KOPT-K1 (cell line): ENCODE measurements around the gene CEACAM20.
"Not testable (repeated sequence)": the region's sequence is repeated elsewhere in the genome, so short reads cannot be mapped to it uniquely, and the experiment has no call there.

Experiments used
- H3K27ac ChIP-seq: fragments of 200-600 bp; sonication (generic); 2 replicates; pipeline ENCODE4 v1.5.1; 2016; ENCODE audit warnings: antibody characterized with exemption, mild to moderate bottlenecking, low read depth, low read length; ENCODE audit not compliant: poor library complexity, severe bottlenecking
- H3K36me3 ChIP-seq: fragments of 200-600 bp; sonication (generic); 2 replicates; pipeline ENCODE4 v1.5.1; 2017; ENCODE audit warnings: antibody characterized with exemption, mild to moderate bottlenecking, low read length, moderate library complexity; ENCODE audit not compliant: insufficient read depth
- H3K9me3 ChIP-seq: fragments of 200-600 bp; sonication (generic); 2 replicates; pipeline ENCODE4 v1.5.1; 2017; ENCODE audit warnings: antibody characterized with exemption, low read length, mild to moderate bottlenecking; ENCODE audit not compliant: insufficient read depth, poor library complexity, severe bottlenecking

Gene CEACAM20

DNA sequence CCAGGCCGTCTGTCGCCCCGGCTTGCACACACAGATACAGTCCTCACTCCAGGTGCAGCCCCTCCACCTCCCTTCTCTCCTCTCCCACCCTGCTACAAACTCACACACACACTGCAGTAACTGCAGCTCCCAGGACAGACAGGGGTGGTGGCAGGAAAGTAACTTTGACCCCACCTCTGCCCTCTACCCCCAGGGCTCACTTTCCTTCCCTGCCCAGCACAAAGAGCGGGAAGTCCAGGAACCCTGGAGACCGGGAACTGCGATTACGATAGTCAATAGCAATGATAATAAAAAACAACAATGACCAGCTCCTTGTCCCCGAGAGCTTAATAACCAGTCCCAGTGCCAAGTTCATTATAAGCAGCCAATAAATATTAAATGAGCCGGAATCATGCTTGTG lies at the start of gene CEACAM20:
TSS of gene CEACAM20 (minus strand) at position 140 of the 400 bp plus-strand sequence. CDS start 166 bp downstream, outside the sequence.
- H3K9me3 ChIP-seq: peaks cover 2% of the 10 kb centered on the region
- H3K36me3 ChIP-seq: no peaks in the 10 kb centered on the region
- no peak within 1 kb of the TSS for H3K27ac ChIP-seq

DNA sequence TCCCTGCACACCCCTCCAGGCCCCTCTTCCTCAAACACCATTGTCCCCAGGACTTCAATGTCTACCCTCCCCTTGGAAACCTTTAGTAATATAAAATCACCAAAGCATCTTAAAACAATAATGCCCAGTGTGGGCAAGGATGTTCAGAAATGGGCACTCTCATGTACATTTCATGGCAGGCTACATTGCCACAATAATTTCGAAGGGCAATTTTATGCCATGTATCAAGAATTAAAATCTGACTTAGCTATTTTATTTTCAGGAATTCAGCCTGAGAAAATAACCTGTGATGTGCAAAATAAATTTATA lies 48.0 kb upstream of the CEACAM20 start:
- Histone ChIP-seq H3K27ac (no peak overlapping the region), H3K36me3 (no peaks in the 10 kb centered on the region), H3K9me3 (no peaks in the 10 kb centered on the region)

DNA sequence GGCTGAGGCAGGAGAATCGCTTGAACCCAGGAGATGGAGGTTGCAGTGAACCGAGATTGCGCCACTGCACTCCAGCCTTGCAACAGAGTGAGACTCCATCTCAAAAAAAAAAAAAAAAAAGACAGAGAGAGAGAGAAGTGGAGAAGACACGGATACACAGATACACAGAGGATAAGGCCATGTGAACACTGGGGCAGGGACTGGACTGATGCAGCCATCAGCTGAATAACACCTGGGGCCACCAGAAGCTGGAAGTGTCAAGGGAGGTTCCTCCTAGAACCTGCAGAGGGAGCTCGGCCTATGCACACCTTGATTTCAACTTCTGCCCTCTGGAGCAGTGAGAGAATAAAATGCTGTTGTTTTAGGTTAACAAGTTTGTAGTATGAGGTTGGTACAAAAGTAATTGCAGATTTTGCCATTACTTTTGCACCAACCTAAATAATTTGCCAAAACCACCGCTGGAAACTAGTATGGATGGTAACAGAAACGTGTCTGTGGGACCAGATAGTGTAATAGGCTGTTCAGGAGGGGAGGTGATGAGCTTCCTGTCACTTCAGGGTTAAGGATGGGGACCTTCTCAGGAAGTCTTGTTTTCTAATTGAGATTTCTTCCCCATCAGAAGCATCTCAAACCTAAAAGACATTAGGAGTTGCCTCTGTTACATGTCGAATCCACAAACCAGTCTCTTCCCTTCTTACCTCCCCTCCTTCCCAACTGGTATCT lies 47.5 kb upstream of the CEACAM20 start:
- Histone ChIP-seq H3K9me3 (no peaks in the 10 kb centered on the region), H3K36me3 (no peaks in the 10 kb centered on the region), H3K27ac (no peak overlapping the region)

DNA sequence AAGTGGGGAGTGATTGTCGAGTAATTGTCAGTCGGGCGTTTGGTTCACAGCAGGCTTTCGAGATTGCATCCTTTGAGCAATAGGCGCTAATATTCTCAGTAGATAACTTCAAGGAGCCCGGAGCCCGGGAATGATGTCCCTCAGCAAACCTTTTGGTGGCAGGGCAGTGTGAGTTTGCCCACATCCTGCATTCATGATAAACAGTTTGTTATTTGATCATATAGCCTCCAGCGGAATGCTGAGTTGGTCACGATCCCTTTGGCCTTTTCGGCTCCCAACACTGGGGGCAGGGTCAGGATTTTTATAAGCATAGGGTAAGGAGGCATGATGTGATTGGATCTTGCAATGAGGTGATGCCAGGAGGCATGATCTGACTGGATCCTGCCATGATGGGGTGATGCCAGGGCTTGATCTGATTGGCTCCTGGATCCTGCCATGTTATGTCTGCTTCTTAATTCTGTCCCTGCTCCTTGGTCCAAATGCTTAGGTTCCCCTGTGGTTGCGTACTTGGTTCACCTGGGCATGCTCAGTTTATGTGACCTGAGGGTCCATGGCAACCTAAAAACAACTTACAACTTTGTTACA lies 45.7 kb upstream of the CEACAM20 start:
- Histone ChIP-seq H3K9me3 (no peaks in the 10 kb centered on the region), H3K27ac (no peak overlapping the region), H3K36me3 (no peaks in the 10 kb centered on the region)

- H3K27ac ChIP-seq: no peak overlapping the region
- no peaks in the 10 kb centered on the region for H3K9me3 ChIP-seq
- no peaks in the 10 kb centered on the region for H3K36me3 ChIP-seq
These were observed 44.9 kb upstream of the CEACAM20 start for GRCh38 chr19:44574186-44574950.

GRCh38 chr19:44573627-44574026 lies 44.2 kb upstream of the CEACAM20 start:
- no peaks in the 10 kb centered on the region for H3K36me3 ChIP-seq
- no peaks in the 10 kb centered on the region for H3K9me3 ChIP-seq
- no peak overlapping the region for H3K27ac ChIP-seq

DNA sequence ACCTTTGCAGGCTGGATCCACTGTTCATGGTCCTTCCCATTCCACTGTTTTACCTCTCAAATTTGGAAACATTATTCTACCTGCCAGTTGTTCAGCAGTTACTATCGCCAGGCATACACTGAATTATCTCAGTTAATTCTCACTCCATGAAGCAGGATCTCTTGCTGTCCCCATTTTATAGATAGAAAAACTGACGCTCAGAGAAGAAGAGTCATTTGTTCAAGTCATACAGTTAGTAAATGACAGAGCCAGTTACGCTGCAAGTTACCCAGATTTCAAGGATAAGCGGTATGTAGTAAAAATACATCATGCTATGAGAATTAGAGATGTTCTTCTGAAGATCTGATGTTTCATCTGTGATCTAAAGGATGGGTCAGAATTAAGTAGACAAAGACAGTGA lies 43.7 kb upstream of the CEACAM20 start:
- Histone ChIP-seq H3K36me3 (no peaks in the 10 kb centered on the region), H3K27ac (no peak overlapping the region), H3K9me3 (no peaks in the 10 kb centered on the region)

DNA sequence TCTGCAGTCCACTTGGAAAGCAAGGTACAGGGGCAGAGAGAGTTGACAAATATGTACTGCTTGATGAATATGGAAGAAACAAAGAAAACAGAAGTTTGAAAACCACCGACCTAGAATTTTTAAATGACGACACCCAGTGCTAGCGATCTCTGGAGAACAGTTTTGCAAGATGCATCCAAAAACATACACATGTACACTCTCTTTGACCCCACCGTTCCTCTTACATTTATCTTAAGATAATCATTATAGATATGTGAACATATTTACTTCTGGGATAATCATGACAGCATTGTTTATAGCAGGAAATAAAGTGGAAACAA lies 43.1 kb upstream of the CEACAM20 start:
- H3K9me3 ChIP-seq: no peaks in the 10 kb centered on the region
- no peaks in the 10 kb centered on the region for H3K36me3 ChIP-seq
- H3K27ac ChIP-seq: no peak overlapping the region

GRCh38 chr19:44571830-44572580 lies 42.5 kb upstream of the CEACAM20 start:
- Histone ChIP-seq H3K9me3 (no peaks in the 10 kb centered on the region), H3K27ac (no peak overlapping the region), H3K36me3 (no peaks in the 10 kb centered on the region)

- no peak overlapping the region for H3K27ac ChIP-seq
- H3K36me3 ChIP-seq: no peaks in the 10 kb centered on the region
- no peaks in the 10 kb centered on the region for H3K9me3 ChIP-seq
These were observed 41.7 kb upstream of the CEACAM20 start for GRCh38 chr19:44570984-44571684.

DNA sequence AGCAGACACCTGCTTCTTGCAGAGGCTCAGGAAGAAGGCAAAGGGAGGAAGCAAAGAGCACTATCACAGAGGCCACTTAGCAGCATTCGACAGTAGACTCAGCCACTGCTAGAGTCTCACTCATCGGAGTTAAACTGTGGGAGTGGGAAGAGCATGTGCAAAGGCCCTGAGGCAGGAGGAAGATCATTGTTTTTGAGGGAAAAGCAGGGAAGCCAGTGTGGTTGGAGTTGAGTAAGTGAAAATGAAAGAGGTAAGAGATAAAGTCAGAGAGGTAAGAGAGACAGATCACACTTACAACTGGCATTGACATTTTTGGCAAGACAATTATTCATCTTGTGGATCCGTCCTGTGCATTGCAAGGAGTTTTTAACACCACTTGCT lies 41.1 kb upstream of the CEACAM20 start:
- Histone ChIP-seq H3K36me3 (no peaks in the 10 kb centered on the region), H3K27ac (no peak overlapping the region), H3K9me3 (no peaks in the 10 kb centered on the region)

DNA sequence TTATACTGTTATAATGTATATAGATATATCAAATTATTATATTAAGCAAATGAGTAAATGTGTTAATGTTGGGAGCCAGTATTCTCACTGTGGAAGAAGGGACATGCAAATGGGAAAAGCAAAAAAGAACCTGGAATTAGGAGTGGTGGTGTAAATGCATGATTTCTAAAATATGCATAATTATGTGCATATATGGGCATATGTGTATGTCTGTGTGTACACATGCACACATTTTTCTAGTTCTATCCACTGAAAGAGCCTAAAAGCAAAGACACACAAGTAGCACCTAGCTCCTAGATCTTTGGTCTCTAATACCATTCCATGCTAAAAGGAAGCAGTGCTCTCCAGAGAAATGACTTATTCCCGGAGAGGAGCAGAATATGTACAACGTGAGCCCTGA lies 38.3 kb upstream of the CEACAM20 start:
- no peak overlapping the region for H3K27ac ChIP-seq
- H3K36me3 ChIP-seq: no peaks in the 10 kb centered on the region
- no peaks in the 10 kb centered on the region for H3K9me3 ChIP-seq

DNA sequence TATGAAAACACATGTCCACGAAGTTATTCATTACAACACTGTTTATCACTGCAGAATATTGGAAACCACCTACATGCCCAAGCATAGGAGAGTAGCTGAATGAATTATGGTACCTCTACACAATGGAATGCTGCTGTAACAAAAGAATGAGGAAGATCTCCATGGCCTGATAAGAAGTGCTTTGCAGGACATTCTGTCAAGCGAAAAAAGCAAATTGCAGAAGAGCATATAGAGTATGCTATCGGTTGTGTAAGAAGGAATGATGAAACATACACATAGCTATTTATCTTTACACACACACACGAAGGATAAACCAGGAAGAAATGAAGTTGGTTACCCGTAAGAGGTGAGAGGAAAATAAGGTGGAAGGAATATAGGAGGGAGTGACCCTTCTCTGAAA lies 37.5 kb upstream of the CEACAM20 start:
- Histone ChIP-seq H3K27ac (no peak overlapping the region), H3K36me3 (no peaks in the 10 kb centered on the region), H3K9me3 (no peaks in the 10 kb centered on the region)

DNA sequence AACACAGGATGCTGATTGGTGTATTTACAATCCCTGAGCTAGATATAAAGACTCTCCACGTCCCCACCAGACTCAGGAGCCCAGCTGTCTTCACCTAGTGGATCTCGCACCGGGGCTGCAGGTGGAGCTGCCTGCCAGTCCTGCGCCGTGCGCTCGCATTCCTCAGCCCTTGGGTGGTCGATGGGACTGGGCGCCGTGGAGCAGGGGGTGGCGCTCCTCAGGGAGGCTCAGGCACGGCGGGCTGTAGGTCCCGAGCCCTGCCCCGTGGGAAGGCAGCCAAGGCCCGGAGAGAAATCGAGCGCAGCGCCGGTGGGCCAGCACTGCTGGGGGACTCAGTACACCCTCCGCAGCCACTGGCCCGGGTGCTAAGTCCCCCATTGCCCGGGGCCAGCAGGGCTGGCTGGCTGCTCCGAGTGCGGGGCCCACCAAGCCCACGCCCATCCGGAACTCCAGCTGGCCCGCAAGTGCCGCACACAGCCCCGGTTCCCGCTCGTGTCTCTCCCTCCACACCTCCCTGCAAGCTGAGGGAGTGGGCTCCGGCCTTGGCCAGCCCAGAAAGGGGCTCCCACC lies 33.7 kb upstream of the CEACAM20 start:
- not testable (repeated sequence) for H3K9me3 ChIP-seq, H3K27ac ChIP-seq, H3K36me3 ChIP-seq
